GM21447 (cell line): Measurements from ENCODE around the gene CHD9NB.

Experiments
- ATAC-seq: cut with Tn5 transposase; IDR thresholded peaks from one replicate; pipeline ENCODE4 v1.9.1; 2021; ENCODE audit not compliant: unreplicated experiment

Gene CHD9NB

GRCh38 chr16:53052519-53053501 lies at the start of gene CHD9NB:
Gene CHD9NB, minus strand, starts transcription at chr16:53052897. Its CDS starts 8,739 bp downstream, at chr16:53044158.
- ATAC-seq: no peak

- no peak for ATAC-seq
These were observed 48.2 kb upstream of the CHD9NB start for GRCh38 chr16:53100889-53101288.

- ATAC-seq: no peak
These were observed 47.5 kb upstream of the CHD9NB start for GRCh38 chr16:53100131-53100748.

DNA sequence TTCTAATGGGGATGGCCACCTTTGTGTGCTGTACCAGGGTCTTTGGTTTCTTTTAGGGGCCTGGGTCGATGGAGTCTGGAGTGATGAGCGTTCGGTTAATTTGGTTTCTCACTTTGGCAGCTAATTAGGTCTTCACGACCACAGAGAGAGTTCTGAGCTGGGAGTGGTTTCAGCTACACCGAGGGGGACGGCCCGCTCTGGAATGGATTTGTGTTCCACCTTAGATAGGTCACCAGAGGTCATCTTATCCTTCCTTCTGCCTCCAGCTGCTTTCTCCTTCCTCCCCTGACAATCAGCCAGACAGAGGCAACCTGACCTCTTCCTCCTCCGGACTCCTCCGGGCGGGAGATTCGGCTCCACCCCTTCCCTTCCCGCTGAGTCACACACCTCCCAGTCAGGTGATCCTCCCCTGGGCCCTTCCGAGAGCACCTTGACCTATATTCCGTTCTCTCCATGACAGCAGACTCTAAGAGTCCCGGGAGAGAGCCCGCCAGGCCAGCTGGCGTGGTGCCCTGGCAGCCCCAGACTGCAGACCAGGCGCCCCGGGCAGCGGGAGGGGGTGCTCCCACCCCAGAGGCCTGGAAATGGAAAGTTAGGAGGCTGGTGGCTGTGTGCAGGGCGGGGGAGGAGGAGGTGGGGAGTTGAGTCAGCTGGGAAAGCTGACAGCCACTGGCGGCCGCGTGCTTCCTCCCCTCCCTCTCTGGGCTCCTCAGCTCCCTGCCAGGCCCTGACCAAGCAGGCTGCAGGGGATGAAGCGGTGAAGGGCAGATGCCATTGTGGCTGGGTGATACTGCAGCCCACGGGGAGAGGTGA lies 46.8 kb upstream of the CHD9NB start:
- ATAC-seq: peak; percentile 56

DNA sequence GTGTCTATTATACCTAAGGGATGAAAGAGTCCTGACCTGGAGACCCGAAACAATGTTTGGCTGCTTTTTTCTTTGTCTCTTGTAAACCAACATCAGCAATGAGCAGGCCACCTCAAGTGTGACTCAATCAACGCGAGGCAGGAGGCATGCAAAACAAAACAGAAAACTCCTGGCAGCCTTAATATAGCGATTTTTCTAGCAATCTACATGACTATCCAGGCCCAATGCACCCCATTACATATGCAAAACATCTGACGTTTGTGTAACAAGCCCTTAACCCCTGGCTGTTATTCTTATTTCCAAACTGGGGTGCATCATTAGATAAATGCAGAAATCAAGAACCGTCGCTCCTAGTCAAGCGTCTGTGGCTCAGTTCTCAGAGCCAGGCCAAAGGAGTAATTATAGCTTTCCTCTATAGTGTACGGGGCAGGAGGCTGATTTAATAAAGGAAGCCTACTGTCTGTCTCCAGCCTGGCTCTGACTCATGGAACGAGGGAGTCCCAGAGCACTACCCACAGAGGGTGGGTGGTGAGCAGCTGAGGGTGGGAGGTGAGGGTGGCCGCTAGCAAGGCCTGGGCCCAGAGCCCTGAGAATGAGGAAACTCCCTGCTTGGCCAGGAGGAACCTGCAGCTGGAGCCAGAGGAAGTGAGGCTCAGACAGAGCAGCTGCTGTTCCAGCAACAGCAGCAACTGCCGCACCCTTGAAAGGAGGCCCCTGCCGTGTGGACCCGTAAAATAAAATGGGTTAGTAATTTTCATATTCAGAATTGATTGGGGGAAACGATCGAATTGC lies 46.0 kb upstream of the CHD9NB start:
- ATAC-seq: peak; percentile 65

DNA sequence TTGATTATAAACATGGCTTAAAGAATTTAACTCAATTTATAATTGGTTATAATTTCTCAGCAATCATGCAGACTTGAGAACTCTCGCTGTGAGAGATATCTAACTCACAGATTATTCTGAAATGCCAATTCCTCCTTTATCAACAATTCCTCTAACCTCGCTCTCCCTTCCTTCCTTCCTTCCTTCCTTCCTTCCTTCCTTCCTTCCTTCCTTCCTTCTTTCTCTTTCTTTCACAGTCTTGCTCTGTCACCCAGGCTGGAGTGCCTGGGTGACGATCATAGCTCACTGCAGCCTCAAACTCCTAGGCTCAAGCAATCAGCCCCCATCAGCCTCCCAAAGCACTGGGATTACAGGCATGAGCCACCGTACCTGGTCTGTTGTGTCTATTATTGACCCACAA lies 44.5 kb upstream of the CHD9NB start:
- no peak for ATAC-seq

DNA sequence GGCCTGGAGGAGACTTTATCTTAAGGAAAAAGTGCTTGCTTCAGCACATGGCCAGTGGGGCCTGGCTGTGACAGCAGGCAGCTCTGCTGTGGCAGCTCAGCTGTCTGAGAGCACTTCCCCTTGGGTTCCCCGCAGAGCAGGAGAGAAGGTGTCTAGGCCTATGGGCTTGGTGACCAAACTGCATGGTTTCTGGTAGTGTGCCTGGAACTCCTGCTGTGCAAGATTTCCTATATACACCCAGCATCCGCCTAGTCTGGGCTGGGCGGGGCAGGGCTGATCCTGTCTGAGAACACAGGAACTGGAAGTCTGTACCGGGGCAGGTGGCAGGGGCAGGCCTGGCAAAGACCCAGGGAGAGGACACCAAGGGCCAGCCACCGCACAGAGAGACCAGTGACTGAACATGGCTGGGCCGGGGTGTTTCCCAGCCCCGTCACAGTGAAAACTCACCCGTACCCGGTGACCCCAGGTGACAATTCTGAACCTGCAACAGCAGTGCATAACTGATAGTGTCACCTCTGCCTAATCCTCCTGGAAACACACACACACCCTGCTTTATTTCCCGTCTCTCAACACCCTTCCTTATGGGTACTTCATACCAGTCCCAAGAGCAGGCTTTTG lies 41.4 kb upstream of the CHD9NB start:
- peak; percentile 43 for ATAC-seq

DNA sequence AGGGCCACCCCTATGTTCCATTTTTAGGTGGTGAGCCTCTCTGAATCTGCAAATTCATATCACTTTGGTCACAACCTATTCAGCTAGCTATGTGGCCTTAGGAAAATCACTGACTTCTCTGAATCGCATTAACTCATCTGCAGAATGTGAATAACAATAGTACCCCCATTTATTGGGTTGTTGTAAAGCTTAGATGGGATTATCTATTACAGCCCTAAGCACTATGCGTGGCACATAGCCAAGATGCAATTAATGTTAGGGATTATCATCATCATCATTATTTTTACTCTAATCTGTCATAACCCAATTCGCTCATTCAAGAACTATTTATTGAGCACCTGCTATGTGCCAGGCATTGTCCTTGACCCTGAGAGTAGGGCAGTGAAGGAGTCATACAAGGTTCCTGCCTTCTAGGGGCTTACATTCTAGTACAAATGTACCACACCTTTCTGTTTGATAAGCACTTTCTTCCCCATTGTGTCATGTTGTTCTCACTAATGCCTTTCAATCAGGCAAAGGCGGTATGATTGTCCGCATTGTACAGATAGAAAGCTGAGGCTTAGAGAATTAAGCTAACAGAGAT lies 40.6 kb upstream of the CHD9NB start:
- ATAC-seq: no peak

GRCh38 chr16:53092284-53092683 lies 39.6 kb upstream of the CHD9NB start:
- ATAC-seq: no peak

DNA sequence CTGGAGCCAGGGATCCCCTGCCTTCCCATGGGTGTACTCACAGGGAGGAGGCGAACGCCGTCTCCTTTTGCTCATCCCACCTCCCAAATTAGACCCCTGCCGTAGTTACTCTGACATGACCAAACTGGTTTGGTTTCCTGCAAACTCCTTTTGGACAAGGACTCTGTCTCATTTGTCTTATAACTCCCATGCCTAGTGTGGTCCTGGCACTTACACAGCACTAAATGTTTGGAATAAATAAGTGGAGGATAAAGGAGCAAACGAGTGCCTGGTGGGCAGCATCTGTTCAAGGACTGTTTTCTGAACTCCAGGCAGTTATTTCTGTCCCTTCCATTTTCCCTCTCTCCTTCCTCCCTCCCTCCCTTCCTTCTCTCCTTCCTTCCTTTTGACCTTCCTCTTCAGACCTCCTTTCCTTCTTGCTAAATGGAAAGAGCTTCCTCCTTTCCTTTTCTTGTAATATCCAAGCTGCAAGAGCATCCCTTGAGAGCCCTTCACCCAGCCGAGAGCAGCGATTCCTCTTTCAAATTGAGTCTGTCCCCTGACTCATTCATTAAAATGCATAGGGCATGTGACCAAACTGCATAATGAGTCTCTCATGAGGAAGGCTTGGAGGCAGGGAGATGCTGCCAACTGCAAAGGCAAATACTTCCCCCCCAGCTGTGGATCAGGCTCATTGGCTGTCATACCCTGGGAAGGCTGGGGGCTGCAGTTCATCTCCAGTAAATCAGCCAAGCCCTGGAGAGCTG lies 38.9 kb upstream of the CHD9NB start:
- ATAC-seq: peak; percentile 55

GRCh38 chr16:53090591-53091411 lies 38.1 kb upstream of the CHD9NB start:
- ATAC-seq: peak; percentile 58

GRCh38 chr16:53090286-53090590 lies 37.5 kb upstream of the CHD9NB start:
- no peak for ATAC-seq

DNA sequence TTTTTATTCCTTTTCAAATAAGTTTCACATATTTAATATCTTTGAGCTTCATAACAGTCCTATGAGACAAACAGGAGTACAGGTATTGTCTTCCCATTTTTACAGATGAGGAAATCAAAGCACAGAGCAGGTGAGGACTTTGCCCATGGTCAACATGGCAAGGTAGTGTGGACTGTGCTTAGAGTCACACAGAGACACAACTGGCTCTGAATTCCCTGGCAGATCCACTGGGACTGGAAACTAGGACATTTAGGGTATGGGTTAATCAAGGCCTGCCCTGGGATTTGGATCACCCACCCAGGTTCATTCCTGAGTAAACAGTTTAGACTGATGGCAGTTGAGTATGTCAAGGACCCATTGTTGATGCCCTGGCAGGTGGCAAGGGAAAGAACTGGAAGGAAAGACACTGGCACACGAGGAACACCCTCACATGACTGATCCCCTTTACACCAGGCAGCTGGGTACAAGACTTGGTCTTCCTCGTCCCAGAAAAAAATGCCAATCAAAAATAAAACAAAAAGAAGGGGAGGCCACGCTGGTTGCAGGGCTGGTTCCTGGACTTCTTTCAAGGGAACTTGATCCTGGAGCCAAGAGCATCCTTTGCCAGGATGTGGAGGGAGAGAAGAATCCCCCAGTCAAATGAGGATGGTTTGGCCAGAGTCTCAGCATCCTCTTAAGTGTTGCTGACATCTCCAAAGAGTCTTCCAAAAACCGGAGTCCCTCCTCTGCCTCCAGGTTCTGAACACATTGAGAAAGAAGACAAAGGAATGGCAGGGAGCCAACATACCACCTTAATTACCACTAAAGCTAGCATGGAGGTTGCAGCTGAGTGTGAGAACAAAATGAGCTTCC lies 37.0 kb upstream of the CHD9NB start:
- ATAC-seq: no peak

DNA sequence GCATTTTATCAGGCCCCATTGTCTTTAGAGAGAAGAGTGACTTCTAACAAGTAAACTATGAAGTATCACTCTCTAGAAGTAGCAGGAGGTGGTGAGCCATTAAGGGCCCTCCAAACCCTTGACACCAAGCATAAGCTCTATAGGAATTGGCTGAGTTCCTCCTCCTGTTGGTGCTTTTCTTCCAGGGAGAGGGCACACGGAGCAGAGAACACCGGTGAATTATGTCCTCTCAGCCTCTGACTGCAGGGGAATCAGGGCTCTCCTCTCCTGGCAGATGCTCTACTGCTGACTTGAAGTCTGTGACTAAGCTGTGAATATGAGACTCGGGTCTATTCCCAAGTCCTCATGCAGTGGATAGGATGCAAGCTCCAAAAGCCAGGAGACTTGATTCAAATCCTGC lies 34.4 kb upstream of the CHD9NB start:
- no peak for ATAC-seq

GRCh38 chr16:53085931-53086421 lies 33.3 kb upstream of the CHD9NB start:
- no peak for ATAC-seq

DNA sequence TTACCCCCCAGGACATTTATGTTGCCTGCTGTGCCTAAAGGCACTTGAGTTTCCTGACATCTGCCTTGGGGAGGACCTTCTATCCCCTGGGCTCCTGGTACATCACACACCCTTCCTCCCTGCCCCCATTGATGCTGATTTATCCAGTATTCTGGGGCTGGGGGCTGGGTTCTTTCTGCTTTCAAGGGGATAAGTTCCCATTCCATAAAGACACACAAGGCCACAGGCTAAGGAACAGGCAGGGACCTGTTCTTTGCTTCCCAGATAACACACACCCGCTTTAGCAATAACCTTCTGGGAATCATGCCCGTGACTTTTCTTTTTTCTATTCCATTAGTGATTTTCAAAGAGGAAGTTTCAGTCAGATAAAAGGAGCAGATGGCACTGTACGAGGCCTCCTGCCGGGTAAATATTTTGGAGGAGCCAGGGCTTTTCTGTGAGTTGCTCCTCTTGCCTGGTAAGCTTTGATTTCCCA lies 32.7 kb upstream of the CHD9NB start:
- no peak for ATAC-seq

DNA sequence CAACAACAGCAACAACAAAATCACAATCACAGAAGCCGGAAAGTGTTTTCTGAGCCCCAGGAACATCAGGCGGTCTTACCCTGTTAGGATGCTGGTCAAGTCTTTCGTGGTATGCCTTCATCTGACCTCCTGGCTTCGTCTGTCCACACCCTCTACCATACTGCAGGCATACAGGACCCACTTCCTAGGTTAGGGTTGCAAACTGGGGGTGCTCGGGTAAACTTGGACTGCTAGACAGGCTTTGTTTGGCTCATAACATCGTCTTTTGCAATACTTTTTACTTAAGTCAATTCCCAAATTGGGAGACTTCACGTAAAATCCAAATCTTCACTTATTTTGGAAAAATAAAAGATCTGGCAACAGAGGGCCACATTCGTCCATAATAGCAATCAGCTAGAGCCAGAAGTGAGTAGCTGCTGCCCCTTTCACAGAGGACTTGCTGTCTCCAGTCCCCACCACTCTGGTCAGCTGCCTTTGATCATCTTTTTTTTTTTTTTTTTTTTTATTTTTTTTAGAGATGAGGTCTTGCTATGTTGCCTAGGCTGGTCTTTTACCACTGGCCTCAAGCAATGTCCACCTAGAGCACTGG lies 32.1 kb upstream of the CHD9NB start:
- ATAC-seq: no peak
